Astrocyte (in vitro differentiated cells and primary cell): ENCODE results near the gene RFC3. TPM values are rescaled to one million over a fixed set of nuclear protein-coding genes. Genes with fewer than 3 reads are reported as not detected.

Source experiments
- DNase-seq: peaks from one replicate; pipeline ENCODE4 v3.0.0-alpha.2; 2010; ENCODE audit warnings: low read depth
- FAIRE-seq: peaks from 2 replicates; lab custom pipeline; 2011; peaks lifted over from hg19 to GRCh38; lab: Jason Lieb, UNC
- H2AFZ ChIP-seq: 2 replicates; pipeline ENCODE4 v1.6.0; 2012; ENCODE audit warnings: low read depth, low read length, inconsistent platforms
- H3K27ac ChIP-seq: 2 replicates; pipeline ENCODE4 v1.5.1; 2011; ENCODE audit warnings: low read depth, low read length, inconsistent platforms
- H3K27me3 ChIP-seq: 2 replicates; pipeline ENCODE4 v1.6.0; 2011; ENCODE audit warnings: low read length, inconsistent platforms; ENCODE audit not compliant: insufficient read depth
- H3K36me3 ChIP-seq: 2 replicates; pipeline ENCODE4 v1.5.1; 2011; ENCODE audit warnings: low read length, inconsistent platforms; ENCODE audit not compliant: insufficient read depth
- H3K4me1 ChIP-seq: 2 replicates; pipeline ENCODE4 v1.5.1; 2011; ENCODE audit warnings: low read length, inconsistent platforms; ENCODE audit not compliant: insufficient read depth
- H3K4me2 ChIP-seq: 2 replicates; pipeline ENCODE4 v1.6.0; 2012; ENCODE audit warnings: low read length, inconsistent platforms
- H3K4me3 ChIP-seq: 2 replicates; pipeline ENCODE4 v1.5.1; 2011; ENCODE audit warnings: low read depth, mild to moderate bottlenecking, low read length, inconsistent platforms; ENCODE audit not compliant: insufficient read depth
- H3K79me2 ChIP-seq: 2 replicates; pipeline ENCODE4 v1.6.0; 2012; ENCODE audit warnings: mild to moderate bottlenecking, low read length, inconsistent platforms; ENCODE audit not compliant: insufficient read depth
- H3K9ac ChIP-seq: 2 replicates; pipeline ENCODE4 v1.6.0; 2012; ENCODE audit warnings: mild to moderate bottlenecking, low read length, inconsistent platforms
- H3K9me3 ChIP-seq: 2 replicates; pipeline ENCODE4 v1.5.1; 2012; ENCODE audit warnings: low read depth, mild to moderate bottlenecking, low read length, inconsistent platforms; ENCODE audit not compliant: insufficient read depth
- H4K20me1 ChIP-seq: 2 replicates; pipeline ENCODE4 v1.6.0; 2012; ENCODE audit warnings: low read length, inconsistent platforms; ENCODE audit not compliant: insufficient read depth
- H3K27ac Mint-ChIP-seq: one replicate; pipeline ENCODE4 v1.8.0; 2021; ENCODE audit warnings: mild to moderate bottlenecking, mixed read lengths; ENCODE audit not compliant: unreplicated experiment
- H3K27me3 Mint-ChIP-seq: one replicate; pipeline ENCODE4 v1.8.0; 2021; ENCODE audit warnings: low read depth, mixed read lengths; ENCODE audit not compliant: unreplicated experiment
- H3K36me3 Mint-ChIP-seq: one replicate; pipeline ENCODE4 v1.8.0; 2021; ENCODE audit warnings: low read depth, mixed read lengths; ENCODE audit not compliant: unreplicated experiment
- H3K4me1 Mint-ChIP-seq: one replicate; pipeline ENCODE4 v1.8.0; 2021; ENCODE audit warnings: low read depth, mixed read lengths; ENCODE audit not compliant: unreplicated experiment
- H3K4me3 Mint-ChIP-seq: one replicate; pipeline ENCODE4 v1.8.0; 2021; ENCODE audit warnings: mild to moderate bottlenecking, moderate library complexity, mixed read lengths; ENCODE audit not compliant: unreplicated experiment
- H3K9me3 Mint-ChIP-seq: one replicate; pipeline ENCODE4 v1.8.0; 2021; ENCODE audit warnings: mild to moderate bottlenecking, mixed read lengths; ENCODE audit not compliant: unreplicated experiment
- CTCF ChIP-seq: IDR thresholded peaks from 2 replicates; pipeline ENCODE4 v1.5.1; 2011; ENCODE audit warnings: low read depth, mild to moderate bottlenecking, inconsistent platforms, low read length, moderate library complexity; ENCODE audit not compliant: insufficient read depth
- EZH2 ChIP-seq: IDR thresholded peaks from 2 replicates; pipeline ENCODE4 v1.6.1; 2012; ENCODE audit warnings: mild to moderate bottlenecking, low read length, inconsistent platforms; ENCODE audit not compliant: insufficient read depth
- total RNA-seq: library from RNA; stranded (reverse); gene quantifications from 2 replicates; pipeline ENCODE4 v1.2.1, GENCODE V29; 2021

The RFC3 gene
- total RNA-seq, 1 donor from 2014 or later = 8.2 TPM

- Histone ChIP-seq H3K36me3 (no peaks in the 10 kb centered on the region), H3K79me2 (no peaks in the 10 kb centered on the region), H3K4me2 (no peak overlapping the region), H3K4me1 (no peaks in the 10 kb centered on the region), H3K4me3 (no peak overlapping the region), H4K20me1 (no peaks in the 10 kb centered on the region), H3K27me3 (no peaks in the 10 kb centered on the region), H3K9me3 (no peaks in the 10 kb centered on the region), H2AFZ (no peak overlapping the region), H3K9ac (no peak overlapping the region), H3K27ac (no peak overlapping the region)
- peaks cover under 1% of the 10 kb centered on the region for H3K36me3 Mint-ChIP-seq
- H3K4me1 Mint-ChIP-seq = peaks cover 8% of the 10 kb centered on the region
- H3K9me3 Mint-ChIP-seq = no peaks in the 10 kb centered on the region
- FAIRE-seq (no peak), DNase-seq (no peak)
- no peak overlapping the region for H3K4me3 Mint-ChIP-seq
- no peaks in the 10 kb centered on the region for H3K27me3 Mint-ChIP-seq
- no peak overlapping the region for H3K27ac Mint-ChIP-seq
- TF ChIP-seq EZH2 = no peak
- TF ChIP-seq CTCF = no peak
These were observed 28.5 kb downstream of the RFC3 start for GRCh38 chr13:33846303-33847062.

GRCh38 chr13:33849211-33849610, 31.3 kb downstream of the RFC3 start:
- Mint-ChIP-seq H3K27ac (no peak overlapping the region), H3K4me3 (no peak overlapping the region), H3K36me3 (peaks cover 2% of the 10 kb centered on the region), H3K9me3 (no peaks in the 10 kb centered on the region), H3K4me1 (peaks cover 10% of the 10 kb centered on the region), H3K27me3 (no peaks in the 10 kb centered on the region)
- H2AFZ ChIP-seq = no peak overlapping the region
- H4K20me1 ChIP-seq = no peaks in the 10 kb centered on the region
- no peak overlapping the region for H3K9ac ChIP-seq
- DNase-seq = no peak
- no peak for FAIRE-seq
- no peak overlapping the region for H3K4me3 ChIP-seq
- H3K9me3 ChIP-seq = no peaks in the 10 kb centered on the region
- H3K27me3 ChIP-seq = no peaks in the 10 kb centered on the region
- no peak overlapping the region for H3K27ac ChIP-seq
- H3K4me1 ChIP-seq = no peaks in the 10 kb centered on the region
- no peaks in the 10 kb centered on the region for H3K79me2 ChIP-seq
- no peak overlapping the region for H3K4me2 ChIP-seq
- no peak for TF ChIP-seq EZH2
- no peak for TF ChIP-seq CTCF
- no peaks in the 10 kb centered on the region for H3K36me3 ChIP-seq

- Histone ChIP-seq H3K4me3 (no peak overlapping the region), H3K4me2 (no peak overlapping the region), H2AFZ (no peak overlapping the region), H3K9me3 (no peaks in the 10 kb centered on the region), H3K27me3 (no peaks in the 10 kb centered on the region), H3K79me2 (no peaks in the 10 kb centered on the region), H3K4me1 (no peaks in the 10 kb centered on the region), H3K27ac (no peak overlapping the region), H3K9ac (no peak overlapping the region), H3K36me3 (no peaks in the 10 kb centered on the region), H4K20me1 (no peaks in the 10 kb centered on the region)
- no peak for TF ChIP-seq CTCF
- no peak for TF ChIP-seq EZH2
- DNase-seq (no peak), FAIRE-seq (no peak)
- H3K9me3 Mint-ChIP-seq = no peaks in the 10 kb centered on the region
- no peak overlapping the region for H3K27ac Mint-ChIP-seq
- H3K36me3 Mint-ChIP-seq = peaks cover 2% of the 10 kb centered on the region
- H3K4me3 Mint-ChIP-seq = no peak overlapping the region
- H3K27me3 Mint-ChIP-seq = no peaks in the 10 kb centered on the region
- H3K4me1 Mint-ChIP-seq = peaks cover 23% of the 10 kb centered on the region
These were observed 37.5 kb downstream of the RFC3 start for GRCh38 chr13:33855371-33855895.
